K562 (cell line): ENCODE measurements around the gene CACNA1S. TPM values are rescaled to one million over a fixed set of nuclear protein-coding genes. Genes with fewer than 3 reads are reported as not detected.

Source experiments
- ATAC-seq: fragments of 200-7000 bp; cut with Tn5 transposase; 3 replicates; pipeline ENCODE4 v1.9.1; 2020; ENCODE audit warnings: moderate library complexity
- BruUV-seq: library from RNA; stranded (reverse); fragments of 400-500 nt; replicated peaks from 2 replicates; lab custom pipeline; 2021; lab: Mats Ljungman, UMichigan
- CTCF ChIA-PET: fragments of 300-600 bp; formaldehyde crosslinking; extraction: SDS; loops from one replicate; lab custom pipeline; 2021; ENCODE audit warnings: low intra/inter-chr PET ratio; lab: Yijun Ruan, JAX
- POLR2A ChIA-PET: fragments of 300-600, 350-650 bp; sonication (Branson Sonifier 250); formaldehyde crosslinking; extraction: SDS; loops from one replicate; lab custom pipeline; 2021; ENCODE audit warnings: antibody characterized with exemption, inconsistent platforms; lab: Yijun Ruan, JAX
- DNase-seq, 4 experiments: peaks; one replicate each; pipeline versions ENCODE4 v3.0.0 to v3.0.0-alpha.2; 2011 to 2018; ENCODE audit warnings: low spot score in 3 of 4, mixed read lengths in 3 of 4; ENCODE audit errors: extremely low read depth in 1 of 4
- FAIRE-seq: peaks from 2 replicates; lab custom pipeline; 2011; peaks lifted over from hg19 to GRCh38; lab: Jason Lieb, UNC
- H2AFZ ChIP-seq: 2 replicates; pipeline ENCODE4 v1.6.0; 2011; ENCODE audit warnings: low read depth, low read length, control low read depth, inconsistent platforms
- H3K27ac ChIP-seq: fragments of 200-600 bp; 3 replicates; pipeline ENCODE4 v1.8.0; 2011; ENCODE audit warnings: low read depth, mild to moderate bottlenecking, control low read depth, inconsistent platforms, low read length, moderate library complexity, mixed read lengths; ENCODE audit errors: extremely low read depth
- H3K27me3 ChIP-seq, 2 experiments: fragments of 300-600 bp in 1 of 2; 2 replicates in 1 of 2; 3 replicates in 1 of 2; pipeline versions ENCODE4 v1.6.0 to v1.8.0; 2011; ENCODE audit warnings: inconsistent platforms in 2 of 2, low read length in 2 of 2, mild to moderate bottlenecking in 1 of 2, mixed read lengths in 1 of 2, moderate library complexity in 1 of 2; ENCODE audit not compliant: control insufficient read depth in 2 of 2, insufficient read depth in 2 of 2
- H3K36me3 ChIP-seq: fragments of 300-600 bp; 3 replicates; pipeline ENCODE4 v1.8.0; 2011; ENCODE audit warnings: mild to moderate bottlenecking, low read length, inconsistent platforms; ENCODE audit not compliant: control insufficient read depth, insufficient read depth
- H3K4me1 ChIP-seq, 2 experiments: fragments of 200-600 bp in 1 of 2; replicated peaks in 1 of 2; 2 replicates in 1 of 2; 3 replicates in 1 of 2; pipeline versions ENCODE4 v1.5.1 to v1.8.0; 2011; ENCODE audit warnings: inconsistent platforms in 2 of 2, low read length in 2 of 2, mild to moderate bottlenecking in 1 of 2, mixed read lengths in 1 of 2, moderate library complexity in 1 of 2; ENCODE audit not compliant: control insufficient read depth in 2 of 2, insufficient read depth in 2 of 2
- H3K4me2 ChIP-seq: 2 replicates; pipeline ENCODE4 v1.6.1; 2011; ENCODE audit warnings: low read length, control low read depth, inconsistent platforms, mixed read lengths; ENCODE audit not compliant: insufficient read depth
- H3K4me3 ChIP-seq: fragments of 200-600 bp; sonication (generic), shearing (Covaris generic); 2 replicates; pipeline ENCODE4 v1.5.1; 2016; ENCODE audit warnings: control low read depth, inconsistent platforms
- H3K79me2 ChIP-seq: fragments of 200-600 bp; 3 replicates; pipeline ENCODE4 v1.8.0; 2011; ENCODE audit warnings: low read length, inconsistent platforms; ENCODE audit not compliant: control insufficient read depth, insufficient read depth
- H3K9ac ChIP-seq, 2 experiments: 2 replicates each; pipeline versions ENCODE4 v1.6.0 to v1.6.1; 2011; ENCODE audit warnings: low read depth in 2 of 2, low read length in 2 of 2, control low read depth in 1 of 2, inconsistent platforms in 1 of 2, mild to moderate bottlenecking in 1 of 2, mixed read lengths in 1 of 2; ENCODE audit not compliant: insufficient read depth in 1 of 2
- H3K9me1 ChIP-seq: one replicate; pipeline ENCODE4 v1.6.0; 2011; ENCODE audit warnings: inconsistent platforms, mild to moderate bottlenecking, low read length, moderate library complexity; ENCODE audit not compliant: control insufficient read depth, insufficient read depth
- H3K9me3 ChIP-seq: replicated peaks from 2 replicates; pipeline ENCODE4 v1.5.1; 2011; ENCODE audit warnings: low read depth, low read length, inconsistent platforms; ENCODE audit not compliant: control insufficient read depth, insufficient read depth
- H4K20me1 ChIP-seq: replicated peaks from 2 replicates; pipeline ENCODE4 v1.6.1; 2011; ENCODE audit warnings: low read length, inconsistent platforms, mixed read lengths; ENCODE audit not compliant: control insufficient read depth, insufficient read depth
- C11orf30 ChIP-seq: fragments of 450-650 bp; IDR thresholded peaks from 2 replicates; pipeline ENCODE4 v1.6.1; 2016; ENCODE audit warnings: low read depth, mild to moderate bottlenecking
- GABPB1 ChIP-seq: sonication (generic); formaldehyde crosslinking; IDR thresholded peaks from 2 replicates; pipeline ENCODE4 v1.8.0; 2022; ENCODE audit warnings: mild to moderate bottlenecking, missing genetic modification reagents
- HNRNPK ChIP-seq: fragments of 200-400 bp; formaldehyde crosslinking; IDR thresholded peaks from one replicate; pipeline ENCODE4 v1.6.1; 2018; ENCODE audit warnings: mild to moderate bottlenecking, low read depth, low read length; ENCODE audit not compliant: poor library complexity, severe bottlenecking
- SMAD2 ChIP-seq: fragments of 150-350 bp; IDR thresholded peaks from 2 replicates; pipeline ENCODE4 v1.6.1; 2014; ENCODE audit warnings: low read depth, mild to moderate bottlenecking, low read length
- TCFL5 ChIP-seq: fragments of 250-450 bp; sonication (Bioruptor Pico); conservative IDR thresholded peaks from 2 replicates; pipeline ENCODE4 v1.6.1; 2021; ENCODE audit warnings: mild to moderate bottlenecking, moderate library complexity, matching md5 sums
- WGBS: fragments of 100-300 bp; shearing (Covaris generic); methylation state at CpG from one replicate; pipeline ENCODE4 v1.1.6; 2016; ENCODE audit warnings: low coverage, mixed read lengths; ENCODE audit not compliant: insufficient coverage; ENCODE audit errors: missing lambda C conversion rate; 5-methylcytosine and 5-hydroxymethylcytosine counted together
- in situ Hi-C: fragments of 300-500 bp; cut with MboI; formaldehyde crosslinking; loops from 4 replicates; pipeline ENCODE4 v1.15.0; 2018; ENCODE audit warnings: inconsistent platforms, mixed read lengths
- intact Hi-C: fragments of 100-400 bp; cut with micrococcal nuclease; formaldehyde crosslinking; loops from 2 replicates; pipeline ENCODE4 v1.14.2; 2022
- polyA plus RNA-seq, 8 experiments: library from polyadenylated mRNA; depleted of rRNA in 4 of 8; stranded (reverse) in 5 of 8; unstranded in 3 of 8; fragments of >200 nt; fragmentation: Nextera tagmentation in 2 of 8; fragmentation: Illumina TruSeq in 1 of 8; extraction: Ambion mirVana in 2 of 8; extraction: Trizol in 1 of 8; gene quantifications; 2 replicates each; pipeline versions ENCODE4 v1.2.1 to v1.2.3, GENCODE V29; 2011 to 2014; ENCODE audit warnings: inconsistent platforms in 1 of 8, missing spikeins in 1 of 8
- total RNA-seq, 7 experiments: library from RNA; depleted of rRNA in 6 of 7; stranded (reverse); fragments of >200 nt in 6 of 7; fragmentation: Illumina TruSeq in 2 of 7; extraction: Trizol in 2 of 7; gene quantifications; 2 replicates each; pipeline versions ENCODE4 v1.2.1 to v1.2.3, GENCODE V29; 2011 to 2021; ENCODE audit warnings: low replicate concordance in 1 of 7
- TF ChIP-seq, protein P1 (sequence below): fragments of 450-650 bp; IDR thresholded peaks from 2 replicates; pipeline ENCODE4 v1.6.1; 2016; ENCODE audit warnings: low read depth
- TF ChIP-seq, protein P2 (sequence below): sonication (generic); formaldehyde crosslinking; IDR thresholded peaks from 2 replicates; pipeline ENCODE4 v1.4.0; 2020; ENCODE audit warnings: mild to moderate bottlenecking, missing genetic modification reagents

Gene CACNA1S
- total and polyA plus RNA-seq, 9 of the 15 experiments (the other 6 are each of a cell fraction or from before 2014, with no cell fraction given): not detected

DNA sequence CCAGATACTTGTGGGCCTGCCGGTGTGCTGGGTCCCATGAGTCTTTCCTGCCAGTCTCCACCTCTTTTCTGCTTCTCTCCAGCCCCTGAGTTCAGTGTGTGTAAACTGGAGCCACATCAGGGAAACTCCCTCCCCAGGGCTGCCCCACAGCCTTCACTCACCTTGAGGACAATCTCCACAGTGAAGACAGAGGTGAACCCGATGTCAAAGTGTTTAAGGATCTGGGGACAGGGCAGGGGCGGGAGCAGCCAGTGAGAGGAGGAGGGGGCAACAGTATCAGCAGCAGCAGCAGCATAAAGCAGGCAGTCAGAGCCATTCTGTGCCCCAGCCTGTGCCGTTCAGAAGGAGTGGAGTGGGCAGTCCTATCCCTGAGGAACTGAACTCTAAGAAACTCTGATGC, 43.2 kb downstream of the CACNA1S start:
- ATAC-seq: no peak
- Histone ChIP-seq H3K27ac (no peak overlapping the region), H3K9ac (no peak overlapping the region), H3K4me2 (no peak overlapping the region), H3K36me3 (no peaks in the 10 kb centered on the region), H3K4me1 (no peaks in the 10 kb centered on the region), H3K79me2 (no peaks in the 10 kb centered on the region), H3K4me3 (no peak overlapping the region), H3K27me3 (peaks cover 75 to 84% of the 10 kb centered on the region in 2 experiments), H3K9me3 (no peaks in the 10 kb centered on the region), H2AFZ (no peak overlapping the region), H4K20me1 (peaks cover 28% of the 10 kb centered on the region), H3K9me1 (peaks cover 4% of the 10 kb centered on the region)
- 0% methylated on average over 4 of the region's 4 CpGs for WGBS
- CTCF ChIA-PET: no interaction called here
- BruUV-seq: no TSS peak
- POLR2A ChIA-PET: interaction anchor here (0.7 to 0.8 kb wide), 2 partner anchors 117 to 261 kb away, joined by 3 to 4 read pairs; no protein-coding TSS in a partner anchor
- FAIRE-seq: no peak
- no peak for DNase-seq
- no peak for TF ChIP-seq TCFL5 (CRISPR knock-in tag)
- TF ChIP-seq, protein P1, sequence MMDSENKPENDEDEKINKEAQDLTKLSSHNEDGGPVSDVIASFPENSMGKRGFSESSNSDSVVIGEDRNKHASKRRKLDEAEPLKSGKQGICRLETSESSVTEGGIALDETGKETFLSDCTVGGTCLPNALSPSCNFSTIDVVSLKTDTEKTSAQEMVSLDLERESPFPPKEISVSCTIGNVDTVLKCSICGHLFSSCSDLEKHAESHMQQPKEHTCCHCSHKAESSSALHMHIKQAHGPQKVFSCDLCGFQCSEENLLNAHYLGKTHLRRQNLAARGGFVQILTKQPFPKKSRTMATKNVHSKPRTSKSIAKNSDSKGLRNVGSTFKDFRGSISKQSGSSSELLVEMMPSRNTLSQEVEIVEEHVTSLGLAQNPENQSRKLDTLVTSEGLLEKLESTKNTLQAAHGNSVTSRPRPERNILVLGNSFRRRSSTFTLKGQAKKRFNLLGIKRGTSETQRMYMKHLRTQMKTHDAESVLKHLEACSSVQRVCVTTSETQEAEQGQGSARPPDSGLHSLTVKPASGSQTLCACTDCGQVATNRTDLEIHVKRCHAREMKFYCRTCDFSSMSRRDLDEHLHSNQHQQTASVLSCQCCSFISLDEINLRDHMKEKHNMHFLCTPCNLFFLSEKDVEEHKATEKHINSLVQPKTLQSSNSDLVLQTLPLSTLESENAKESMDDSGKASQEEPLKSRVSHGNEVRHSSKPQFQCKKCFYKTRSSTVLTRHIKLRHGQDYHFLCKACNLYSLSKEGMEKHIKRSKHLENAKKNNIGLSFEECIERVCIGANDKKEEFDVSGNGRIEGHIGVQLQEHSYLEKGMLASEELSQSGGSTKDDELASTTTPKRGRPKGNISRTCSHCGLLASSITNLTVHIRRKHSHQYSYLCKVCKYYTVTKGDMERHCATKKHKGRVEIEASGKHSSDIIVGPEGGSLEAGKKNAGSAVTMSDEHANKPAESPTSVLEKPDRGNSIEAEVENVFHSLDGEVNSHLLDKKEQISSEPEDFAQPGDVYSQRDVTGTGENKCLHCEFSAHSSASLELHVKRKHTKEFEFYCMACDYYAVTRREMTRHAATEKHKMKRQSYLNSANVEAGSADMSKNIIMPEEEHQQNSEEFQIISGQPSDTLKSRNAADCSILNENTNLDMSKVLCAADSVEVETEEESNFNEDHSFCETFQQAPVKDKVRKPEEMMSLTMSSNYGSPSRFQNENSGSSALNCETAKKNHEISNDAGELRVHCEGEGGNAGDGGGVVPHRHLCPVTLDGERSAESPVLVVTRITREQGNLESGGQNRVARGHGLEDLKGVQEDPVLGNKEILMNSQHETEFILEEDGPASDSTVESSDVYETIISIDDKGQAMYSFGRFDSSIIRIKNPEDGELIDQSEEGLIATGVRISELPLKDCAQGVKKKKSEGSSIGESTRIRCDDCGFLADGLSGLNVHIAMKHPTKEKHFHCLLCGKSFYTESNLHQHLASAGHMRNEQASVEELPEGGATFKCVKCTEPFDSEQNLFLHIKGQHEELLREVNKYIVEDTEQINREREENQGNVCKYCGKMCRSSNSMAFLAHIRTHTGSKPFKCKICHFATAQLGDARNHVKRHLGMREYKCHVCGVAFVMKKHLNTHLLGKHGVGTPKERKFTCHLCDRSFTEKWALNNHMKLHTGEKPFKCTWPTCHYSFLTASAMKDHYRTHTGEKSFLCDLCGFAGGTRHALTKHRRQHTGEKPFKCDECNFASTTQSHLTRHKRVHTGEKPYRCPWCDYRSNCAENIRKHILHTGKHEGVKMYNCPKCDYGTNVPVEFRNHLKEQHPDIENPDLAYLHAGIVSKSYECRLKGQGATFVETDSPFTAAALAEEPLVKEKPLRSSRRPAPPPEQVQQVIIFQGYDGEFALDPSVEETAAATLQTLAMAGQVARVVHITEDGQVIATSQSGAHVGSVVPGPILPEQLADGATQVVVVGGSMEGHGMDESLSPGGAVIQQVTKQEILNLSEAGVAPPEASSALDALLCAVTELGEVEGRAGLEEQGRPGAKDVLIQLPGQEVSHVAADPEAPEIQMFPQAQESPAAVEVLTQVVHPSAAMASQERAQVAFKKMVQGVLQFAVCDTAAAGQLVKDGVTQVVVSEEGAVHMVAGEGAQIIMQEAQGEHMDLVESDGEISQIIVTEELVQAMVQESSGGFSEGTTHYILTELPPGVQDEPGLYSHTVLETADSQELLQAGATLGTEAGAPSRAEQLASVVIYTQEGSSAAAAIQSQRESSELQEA: no peak
- TF ChIP-seq, protein P2, sequence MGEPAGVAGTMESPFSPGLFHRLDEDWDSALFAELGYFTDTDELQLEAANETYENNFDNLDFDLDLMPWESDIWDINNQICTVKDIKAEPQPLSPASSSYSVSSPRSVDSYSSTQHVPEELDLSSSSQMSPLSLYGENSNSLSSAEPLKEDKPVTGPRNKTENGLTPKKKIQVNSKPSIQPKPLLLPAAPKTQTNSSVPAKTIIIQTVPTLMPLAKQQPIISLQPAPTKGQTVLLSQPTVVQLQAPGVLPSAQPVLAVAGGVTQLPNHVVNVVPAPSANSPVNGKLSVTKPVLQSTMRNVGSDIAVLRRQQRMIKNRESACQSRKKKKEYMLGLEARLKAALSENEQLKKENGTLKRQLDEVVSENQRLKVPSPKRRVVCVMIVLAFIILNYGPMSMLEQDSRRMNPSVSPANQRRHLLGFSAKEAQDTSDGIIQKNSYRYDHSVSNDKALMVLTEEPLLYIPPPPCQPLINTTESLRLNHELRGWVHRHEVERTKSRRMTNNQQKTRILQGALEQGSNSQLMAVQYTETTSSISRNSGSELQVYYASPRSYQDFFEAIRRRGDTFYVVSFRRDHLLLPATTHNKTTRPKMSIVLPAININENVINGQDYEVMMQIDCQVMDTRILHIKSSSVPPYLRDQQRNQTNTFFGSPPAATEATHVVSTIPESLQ (CRISPR knock-in tag): no peak
- TF ChIP-seq SMAD2: no peak
- TF ChIP-seq HNRNPK: no peak
- no peak for TF ChIP-seq GABPB1
- no peak for TF ChIP-seq C11orf30
- intact Hi-C loops (no loop called here), in situ Hi-C loops (no loop called here)
